Mesothelial cell of epicardium (in vitro differentiated cells): ENCODE results near the gene EFNA4. TPM values are rescaled to one million over a fixed set of nuclear protein-coding genes. Genes with fewer than 3 reads are reported as not detected.

ENCODE experiments used
- DNase-seq, 2 experiments: peaks; one replicate each; pipeline ENCODE4 v3.0.0; 2021; ENCODE audit warnings: low spot score in 2 of 2; ENCODE audit not compliant: unreplicated experiment in 2 of 2
- H3K27ac Mint-ChIP-seq: 2 replicates; pipeline ENCODE4 v1.8.0; 2021; ENCODE audit warnings: mixed read lengths
- H3K27me3 Mint-ChIP-seq: 2 replicates; pipeline ENCODE4 v1.8.0; 2021; ENCODE audit warnings: low read depth, mixed read lengths
- H3K36me3 Mint-ChIP-seq: 2 replicates; pipeline ENCODE4 v1.8.0; 2021; ENCODE audit warnings: mixed read lengths
- H3K4me1 Mint-ChIP-seq: 2 replicates; pipeline ENCODE4 v1.8.0; 2021; ENCODE audit warnings: mixed read lengths
- H3K4me3 Mint-ChIP-seq: 2 replicates; pipeline ENCODE4 v1.8.0; 2021; ENCODE audit warnings: mild to moderate bottlenecking, moderate library complexity, mixed read lengths
- H3K9me3 Mint-ChIP-seq: 2 replicates; pipeline ENCODE4 v1.8.0; 2021; ENCODE audit warnings: mixed read lengths
- total RNA-seq: library from RNA; stranded (reverse); gene quantifications from 3 replicates; pipeline ENCODE4 v1.2.1, GENCODE V29; 2021
- TF ChIP-seq, protein P1 (sequence below): fragments of 200-600 bp; sonication (generic); IDR thresholded peaks from one replicate; pipeline ENCODE4 v1.5.0; 2021; ENCODE audit warnings: antibody characterized with exemption; ENCODE audit not compliant: unreplicated experiment

Gene EFNA4
- total RNA-seq, 1 donor from 2014 or later = 31.2 TPM

- H3K27ac Mint-ChIP-seq = no peak overlapping the region
- DNase-seq = no peak
- no peaks in the 10 kb centered on the region for H3K36me3 Mint-ChIP-seq
- peaks cover 41% of the 10 kb centered on the region for H3K27me3 Mint-ChIP-seq
- TF ChIP-seq, protein P1, sequence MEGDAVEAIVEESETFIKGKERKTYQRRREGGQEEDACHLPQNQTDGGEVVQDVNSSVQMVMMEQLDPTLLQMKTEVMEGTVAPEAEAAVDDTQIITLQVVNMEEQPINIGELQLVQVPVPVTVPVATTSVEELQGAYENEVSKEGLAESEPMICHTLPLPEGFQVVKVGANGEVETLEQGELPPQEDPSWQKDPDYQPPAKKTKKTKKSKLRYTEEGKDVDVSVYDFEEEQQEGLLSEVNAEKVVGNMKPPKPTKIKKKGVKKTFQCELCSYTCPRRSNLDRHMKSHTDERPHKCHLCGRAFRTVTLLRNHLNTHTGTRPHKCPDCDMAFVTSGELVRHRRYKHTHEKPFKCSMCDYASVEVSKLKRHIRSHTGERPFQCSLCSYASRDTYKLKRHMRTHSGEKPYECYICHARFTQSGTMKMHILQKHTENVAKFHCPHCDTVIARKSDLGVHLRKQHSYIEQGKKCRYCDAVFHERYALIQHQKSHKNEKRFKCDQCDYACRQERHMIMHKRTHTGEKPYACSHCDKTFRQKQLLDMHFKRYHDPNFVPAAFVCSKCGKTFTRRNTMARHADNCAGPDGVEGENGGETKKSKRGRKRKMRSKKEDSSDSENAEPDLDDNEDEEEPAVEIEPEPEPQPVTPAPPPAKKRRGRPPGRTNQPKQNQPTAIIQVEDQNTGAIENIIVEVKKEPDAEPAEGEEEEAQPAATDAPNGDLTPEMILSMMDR = no peak
- peak overlapping the region; percentile 55 for H3K4me3 Mint-ChIP-seq
- H3K9me3 Mint-ChIP-seq = no peaks in the 10 kb centered on the region
- H3K4me1 Mint-ChIP-seq = peaks cover 52% of the 10 kb centered on the region
Observed at GRCh38 chr1:155082301-155083051, 18.9 kb downstream of the EFNA4 start.

DNA sequence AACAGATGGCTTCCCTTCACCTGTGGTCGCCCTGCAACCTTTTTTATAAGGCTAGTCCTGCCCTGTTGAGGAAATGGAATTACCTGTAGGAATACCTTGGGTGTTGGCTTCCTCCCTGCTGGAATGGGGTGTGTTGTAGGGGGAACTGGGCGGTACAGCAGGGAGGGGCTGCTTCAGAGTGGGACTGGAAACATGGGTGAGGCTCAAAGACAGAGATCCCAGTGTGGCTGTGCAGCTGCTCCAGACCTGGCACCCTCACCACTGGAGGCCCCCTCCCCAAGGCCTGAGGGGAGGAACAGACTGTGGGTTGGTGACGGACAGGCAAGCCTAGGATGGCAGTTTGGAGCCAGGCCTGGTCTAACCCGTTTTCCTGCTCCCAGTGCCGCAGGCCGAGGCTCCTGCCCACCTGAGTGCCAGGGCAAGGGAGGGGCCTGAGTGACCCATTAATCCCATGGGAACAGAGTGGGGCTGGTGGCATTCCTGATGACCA lies 19.6 kb downstream of the EFNA4 start:
- TF ChIP-seq, protein P1 = no peak
- no peaks in the 10 kb centered on the region for H3K9me3 Mint-ChIP-seq
- no peak for DNase-seq
- peaks cover 48% of the 10 kb centered on the region for H3K4me1 Mint-ChIP-seq
- H3K27me3 Mint-ChIP-seq = peaks cover 41% of the 10 kb centered on the region
- H3K27ac Mint-ChIP-seq = no peak overlapping the region
- H3K36me3 Mint-ChIP-seq = no peaks in the 10 kb centered on the region
- H3K4me3 Mint-ChIP-seq = peak overlapping the region; percentile 55

- Mint-ChIP-seq H3K4me3 (peak overlapping the region; percentile 96), H3K27ac (peak overlapping the region; percentile 98), H3K4me1 (peaks cover 44% of the 10 kb centered on the region), H3K27me3 (peaks cover 41% of the 10 kb centered on the region), H3K9me3 (no peaks in the 10 kb centered on the region), H3K36me3 (no peaks in the 10 kb centered on the region)
- DNase-seq = no peak
- TF ChIP-seq, protein P1 = no peak
Observed at GRCh38 chr1:155083865-155084721, 20.6 kb downstream of the EFNA4 start.

GRCh38 chr1:155084722-155085503 lies 21.4 kb downstream of the EFNA4 start:
- no peaks in the 10 kb centered on the region for H3K36me3 Mint-ChIP-seq
- H3K4me1 Mint-ChIP-seq = peaks cover 39% of the 10 kb centered on the region
- peaks cover 33% of the 10 kb centered on the region for H3K27me3 Mint-ChIP-seq
- H3K9me3 Mint-ChIP-seq = no peaks in the 10 kb centered on the region
- H3K27ac Mint-ChIP-seq = peak overlapping the region; percentile 98
- DNase-seq = peak; percentile 84 to 94
- TF ChIP-seq, protein P1 = peak; percentile 91
- peak overlapping the region; percentile 96 for H3K4me3 Mint-ChIP-seq

- Mint-ChIP-seq H3K27me3 (peaks cover 33% of the 10 kb centered on the region), H3K27ac (peak overlapping the region; percentile 98), H3K4me3 (peak overlapping the region; percentile 96), H3K9me3 (no peaks in the 10 kb centered on the region), H3K36me3 (no peaks in the 10 kb centered on the region), H3K4me1 (peaks cover 39% of the 10 kb centered on the region)
- peak in 1 of 2 experiments; percentile 62 for DNase-seq
- TF ChIP-seq, protein P1 = no peak
Observed at GRCh38 chr1:155085504-155086127, 22.1 kb downstream of the EFNA4 start.
